HG03097 (cell line): ENCODE data around the gene VCL.
"Not testable (repeated sequence)": the region's sequence is repeated elsewhere in the genome, so short reads cannot be mapped to it uniquely, and the experiment has no call there.

ENCODE experiments used
- ATAC-seq: cut with Tn5 transposase; IDR thresholded peaks from one replicate; pipeline ENCODE4 v1.9.1; 2021; ENCODE audit not compliant: unreplicated experiment, low FRiP score

The VCL gene

GRCh38 chr10:74000892-74001669 is 3.2 kb downstream of the VCL start:
- ATAC-seq: no peak

- ATAC-seq: no peak
Observed at GRCh38 chr10:74006269-74006668, 8.4 kb downstream of the VCL start.

GRCh38 chr10:74008212-74008731 is 10.4 kb downstream of the VCL start:
- ATAC-seq: no peak

- ATAC-seq: no peak
Observed at GRCh38 chr10:74011017-74011416, 13.1 kb downstream of the VCL start.

GRCh38 chr10:74011770-74012169 is 13.9 kb downstream of the VCL start:
- ATAC-seq: no peak

- ATAC-seq: no peak
Observed at GRCh38 chr10:74012480-74012879, 14.6 kb downstream of the VCL start.

GRCh38 chr10:74013004-74013403 is 15.1 kb downstream of the VCL start:
- ATAC-seq: no peak

- ATAC-seq: not testable (repeated sequence)
Observed at GRCh38 chr10:74014574-74014973, 16.7 kb downstream of the VCL start.

- ATAC-seq: no peak
Observed at GRCh38 chr10:74018241-74018640, 20.3 kb downstream of the VCL start.

- no peak for ATAC-seq
Observed at GRCh38 chr10:74021248-74022055, 23.5 kb downstream of the VCL start.

GRCh38 chr10:74022926-74023629 is 25.2 kb downstream of the VCL start:
- ATAC-seq: no peak

- no peak for ATAC-seq
Observed at GRCh38 chr10:74024600-74024999, 26.7 kb downstream of the VCL start.

GRCh38 chr10:74025380-74025978 is 27.6 kb downstream of the VCL start:
- no peak for ATAC-seq

- ATAC-seq: no peak
Observed at GRCh38 chr10:74026428-74027015, 28.6 kb downstream of the VCL start.

- ATAC-seq: no peak
Observed at GRCh38 chr10:74027702-74028101, 29.8 kb downstream of the VCL start.

GRCh38 chr10:74029943-74030342 is 32.0 kb downstream of the VCL start:
- no peak for ATAC-seq

GRCh38 chr10:74032208-74032607 is 34.3 kb downstream of the VCL start:
- not testable (repeated sequence) for ATAC-seq

GRCh38 chr10:74032900-74033655 is 35.2 kb downstream of the VCL start:
- ATAC-seq: no peak

GRCh38 chr10:74033702-74034101 is 35.8 kb downstream of the VCL start:
- no peak for ATAC-seq

GRCh38 chr10:74034301-74034700 is 36.4 kb downstream of the VCL start:
- ATAC-seq: peak; percentile 52
